ENCODE data around the gene DNAAF8.
"Not testable (repeated sequence)": the region's sequence is repeated elsewhere in the genome, so short reads cannot be mapped to it uniquely, and the experiment has no call there.

The DNAAF8 gene

GRCh38 chr16:4783251-4783950 lies 49.1 kb downstream of the DNAAF8 start:
- DNase-seq (ENCODE audit: low read depth), result no peak

- no peak for DNase-seq (ENCODE audit: low read depth)
Measured at GRCh38 chr16:4783951-4784336, 49.6 kb downstream of the DNAAF8 start.

GRCh38 chr16:4784444-4784987 lies 50.2 kb downstream of the DNAAF8 start:
- not testable (repeated sequence) for DNase-seq (ENCODE audit: low read depth)

GRCh38 chr16:4785758-4786433 lies 51.6 kb downstream of the DNAAF8 start:
- DNase-seq (ENCODE audit: low read depth), result no peak

GRCh38 chr16:4787068-4787467 lies 52.7 kb downstream of the DNAAF8 start:
- DNase-seq (ENCODE audit: low read depth), result no peak

- no peak for DNase-seq (ENCODE audit: low read depth)
Measured at GRCh38 chr16:4787627-4788482, 53.5 kb downstream of the DNAAF8 start, which contains the start of gene SEPTIN12. Gene SEPTIN12 (minus strand): TSS chr16:4788345. CDS start chr16:4787645, 700 bp downstream.

GRCh38 chr16:4788489-4788889 lies 54.2 kb downstream of the DNAAF8 start:
- no peak for DNase-seq (ENCODE audit: low read depth)

- no peak for DNase-seq (ENCODE audit: low read depth)
Measured at GRCh38 chr16:4788910-4789309, 54.6 kb downstream of the DNAAF8 start.

- no peak for DNase-seq (ENCODE audit: low read depth)
Measured at GRCh38 chr16:4790261-4790660, 55.9 kb downstream of the DNAAF8 start.

- no peak for DNase-seq (ENCODE audit: low read depth)
Measured at GRCh38 chr16:4790871-4791270, 56.5 kb downstream of the DNAAF8 start.

GRCh38 chr16:4792951-4793513 lies 58.7 kb downstream of the DNAAF8 start:
- DNase-seq (ENCODE audit: low read depth), result no peak

- no peak for DNase-seq (ENCODE audit: low read depth)
Measured at GRCh38 chr16:4795181-4795827, 61.0 kb downstream of the DNAAF8 start, which contains the start of gene SMIM22. Gene SMIM22 (plus strand): TSS chr16:4795369. CDS start chr16:4795735, 366 bp downstream.

- no peak for DNase-seq (ENCODE audit: low read depth)
Measured at GRCh38 chr16:4795828-4796572, 61.7 kb downstream of the DNAAF8 start.

- DNase-seq (ENCODE audit: low read depth), result no peak
Measured at GRCh38 chr16:4796982-4797804, 62.9 kb downstream of the DNAAF8 start.

GRCh38 chr16:4797805-4798252 lies 63.5 kb downstream of the DNAAF8 start:
- no peak for DNase-seq (ENCODE audit: low read depth)

GRCh38 chr16:4798456-4798855 lies 64.1 kb downstream of the DNAAF8 start:
- DNase-seq (ENCODE audit: low read depth), result no peak
